Uterus (tissue), 2 donors: ENCODE results near the gene AP4E1.

Experiments used
- POLR2A ChIP-seq, 2 donors: fragments of 450-650 bp; IDR thresholded peaks; one replicate each; pipeline ENCODE4 v1.6.1; 2016; ENCODE audit warnings: antibody characterized with exemption in 2 of 2, mild to moderate bottlenecking in 1 of 2, moderate library complexity in 1 of 2
- TF ChIP-seq, protein P1 (sequence below), 4 experiments: fragments of 200-600 bp in 2 of 4; fragments of 450-650 bp in 2 of 4; sonication (generic) in 2 of 4; IDR thresholded peaks; one replicate each; pipeline ENCODE4 v1.5.1; 2016 to 2019; ENCODE audit warnings: antibody characterized with exemption in 4 of 4, mild to moderate bottlenecking in 2 of 4, moderate library complexity in 1 of 4

DNA sequence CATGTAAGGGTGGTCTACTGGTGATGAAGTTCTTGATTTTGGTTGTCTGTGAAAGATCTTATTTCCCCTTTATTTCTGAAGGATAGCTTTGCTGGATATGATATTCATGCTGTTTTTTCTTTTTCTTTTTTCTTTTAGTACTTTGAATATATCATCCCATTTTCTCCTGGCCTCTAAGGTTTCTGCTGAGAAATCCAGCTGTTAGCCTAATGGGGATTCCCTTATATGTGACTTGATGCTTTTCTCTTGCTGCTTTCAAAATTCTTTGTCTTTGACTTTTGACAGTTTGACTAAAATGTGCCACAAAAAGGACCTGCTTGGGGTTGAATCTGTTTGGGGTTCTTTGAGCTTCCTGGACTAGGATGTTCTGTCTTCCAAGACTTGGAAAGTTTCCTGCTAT is 62.6 kb downstream of the AP4E1 start:
- TF ChIP-seq, protein P1, sequence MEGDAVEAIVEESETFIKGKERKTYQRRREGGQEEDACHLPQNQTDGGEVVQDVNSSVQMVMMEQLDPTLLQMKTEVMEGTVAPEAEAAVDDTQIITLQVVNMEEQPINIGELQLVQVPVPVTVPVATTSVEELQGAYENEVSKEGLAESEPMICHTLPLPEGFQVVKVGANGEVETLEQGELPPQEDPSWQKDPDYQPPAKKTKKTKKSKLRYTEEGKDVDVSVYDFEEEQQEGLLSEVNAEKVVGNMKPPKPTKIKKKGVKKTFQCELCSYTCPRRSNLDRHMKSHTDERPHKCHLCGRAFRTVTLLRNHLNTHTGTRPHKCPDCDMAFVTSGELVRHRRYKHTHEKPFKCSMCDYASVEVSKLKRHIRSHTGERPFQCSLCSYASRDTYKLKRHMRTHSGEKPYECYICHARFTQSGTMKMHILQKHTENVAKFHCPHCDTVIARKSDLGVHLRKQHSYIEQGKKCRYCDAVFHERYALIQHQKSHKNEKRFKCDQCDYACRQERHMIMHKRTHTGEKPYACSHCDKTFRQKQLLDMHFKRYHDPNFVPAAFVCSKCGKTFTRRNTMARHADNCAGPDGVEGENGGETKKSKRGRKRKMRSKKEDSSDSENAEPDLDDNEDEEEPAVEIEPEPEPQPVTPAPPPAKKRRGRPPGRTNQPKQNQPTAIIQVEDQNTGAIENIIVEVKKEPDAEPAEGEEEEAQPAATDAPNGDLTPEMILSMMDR (IDR thresholded peaks at IDR 0.05): no peak
- TF ChIP-seq POLR2A (IDR thresholded peaks at IDR 0.05): no peak
